HG03039 (cell line): ENCODE measurements around the gene GOLT1B.

ENCODE experiments used
- ATAC-seq: cut with Tn5 transposase; IDR thresholded peaks from one replicate; pipeline ENCODE4 v1.9.1; 2021; ENCODE audit warnings: mild to moderate bottlenecking, moderate library complexity; ENCODE audit not compliant: unreplicated experiment

Gene GOLT1B

GRCh38 chr12:21561158-21561557 is 59.6 kb downstream of the GOLT1B start:
- no peak for ATAC-seq

- no peak for ATAC-seq
These were observed 61.3 kb downstream of the GOLT1B start for GRCh38 chr12:21562859-21563258.

GRCh38 chr12:21566223-21566906 is 64.8 kb downstream of the GOLT1B start:
- no peak for ATAC-seq

GRCh38 chr12:21566907-21567394 is 65.4 kb downstream of the GOLT1B start:
- no peak for ATAC-seq
